ENCODE results near the gene ZNF804B.

Gene ZNF804B

GRCh38 chr7:88842201-88842600 lies 82.7 kb downstream of the ZNF804B start:
- DNase-seq (ENCODE audit: low read depth), result no peak

- DNase-seq (ENCODE audit: low read depth), result no peak
Observed at GRCh38 chr7:88845091-88845490, 85.6 kb downstream of the ZNF804B start.

- no peak for DNase-seq (ENCODE audit: low read depth)
Observed at GRCh38 chr7:88851220-88851619, 91.7 kb downstream of the ZNF804B start.

DNA sequence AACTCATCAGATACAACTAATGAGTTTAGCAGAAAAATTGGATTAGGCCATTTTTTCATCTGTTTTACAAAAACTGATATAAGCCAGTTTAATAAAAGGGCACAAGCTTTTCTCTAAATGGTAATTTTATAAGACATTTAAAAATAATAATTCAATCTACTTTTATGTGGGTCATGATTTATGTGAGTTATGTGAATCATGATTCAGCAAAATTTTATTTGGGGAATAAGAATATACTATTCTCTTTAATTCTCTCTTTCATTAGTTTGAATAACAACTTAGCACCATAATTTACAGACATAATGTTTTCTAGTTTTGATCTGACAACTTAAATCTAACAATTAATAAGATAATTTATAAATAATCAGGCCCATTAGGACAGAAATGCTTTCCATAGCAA lies 99.8 kb downstream of the ZNF804B start:
- DNase-seq (ENCODE audit: low read depth), result no peak

GRCh38 chr7:88866265-88866863 lies 106.9 kb downstream of the ZNF804B start:
- DNase-seq (ENCODE audit: low read depth), result no peak

DNA sequence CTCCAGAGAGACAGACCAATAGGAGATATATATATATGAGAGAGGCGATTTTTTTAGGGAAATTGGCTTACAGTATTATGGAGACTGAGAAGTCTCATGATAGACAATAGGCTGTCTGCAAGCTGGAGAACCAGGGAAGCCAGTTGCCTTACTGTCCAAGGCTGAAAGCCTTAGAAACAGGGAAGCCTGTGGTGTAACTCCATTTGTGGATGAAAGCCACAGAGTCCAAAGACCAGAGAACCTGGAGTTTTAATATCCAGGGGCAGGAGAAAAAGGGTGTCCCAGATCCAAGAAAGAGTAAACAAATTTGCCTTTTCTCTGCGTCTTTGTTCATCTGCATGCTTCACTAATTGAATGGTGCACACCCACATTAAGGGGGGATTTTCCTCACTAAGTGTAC lies 107.7 kb downstream of the ZNF804B start:
- no peak for DNase-seq (ENCODE audit: low read depth)

DNA sequence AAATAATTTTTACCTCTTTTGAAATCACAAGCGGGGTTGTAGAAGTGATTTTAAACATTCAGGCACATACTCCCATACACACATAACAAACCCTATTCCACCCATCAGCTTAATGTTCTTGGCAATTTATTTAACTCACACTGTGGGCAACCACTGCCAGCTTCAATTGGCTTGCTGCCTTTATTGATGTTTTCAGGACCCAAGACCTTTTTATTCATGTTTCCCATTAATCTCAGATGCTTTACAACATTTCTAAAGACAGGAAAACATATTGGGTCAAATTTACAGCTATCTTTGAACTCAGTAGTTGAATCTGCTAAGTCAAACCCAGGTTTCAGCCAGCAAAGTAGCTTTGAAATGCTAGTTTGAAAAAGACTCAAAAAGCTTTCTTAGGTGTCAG lies 109.0 kb downstream of the ZNF804B start:
- DNase-seq (ENCODE audit: low read depth), result no peak

GRCh38 chr7:88881136-88881535 lies 121.6 kb downstream of the ZNF804B start:
- no peak for DNase-seq (ENCODE audit: low read depth)

- DNase-seq (ENCODE audit: low read depth), result no peak
Observed at GRCh38 chr7:88885131-88885530, 125.6 kb downstream of the ZNF804B start.

- DNase-seq (ENCODE audit: low read depth), result no peak
Observed at GRCh38 chr7:88888684-88889083, 129.2 kb downstream of the ZNF804B start.

DNA sequence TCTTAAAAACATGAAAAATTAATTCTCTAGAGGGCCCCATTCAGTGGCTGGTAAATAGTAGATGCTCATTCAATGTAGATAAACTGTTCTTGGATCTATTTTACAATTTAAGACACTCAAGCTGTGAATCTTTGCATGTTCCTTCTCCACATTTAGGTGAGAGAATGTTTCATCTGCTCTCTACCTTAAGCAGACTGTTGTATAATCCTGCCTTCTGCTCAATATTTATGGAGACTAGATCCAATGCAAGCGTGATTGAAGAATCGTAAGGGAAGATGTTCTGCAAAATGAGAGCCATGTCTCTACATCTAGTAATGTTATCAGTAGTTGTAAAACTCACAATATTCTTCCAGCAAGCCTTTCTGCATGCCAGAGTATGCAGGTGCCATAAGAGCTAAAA lies 151.0 kb downstream of the ZNF804B start:
- DNase-seq (ENCODE audit: low read depth), result no peak

DNA sequence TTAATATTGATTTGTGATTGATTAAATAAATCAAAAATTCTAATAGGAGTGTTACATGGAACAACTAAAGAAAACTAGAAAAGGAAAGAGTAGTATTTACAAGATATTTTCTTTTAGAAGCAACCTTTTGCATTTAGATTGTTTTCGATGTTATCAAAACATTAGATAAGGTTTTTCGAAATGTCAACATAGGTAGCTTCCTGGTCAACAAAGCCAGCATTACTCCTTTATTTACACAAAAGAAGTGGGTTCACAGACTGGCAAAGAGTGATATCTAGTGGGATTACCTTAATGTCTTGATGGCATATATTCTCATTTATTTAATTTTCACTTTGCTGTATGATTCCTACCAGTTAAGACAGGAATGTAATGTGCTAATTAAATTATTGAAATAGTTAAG lies 153.4 kb downstream of the ZNF804B start:
- DNase-seq (ENCODE audit: low read depth), result no peak

DNA sequence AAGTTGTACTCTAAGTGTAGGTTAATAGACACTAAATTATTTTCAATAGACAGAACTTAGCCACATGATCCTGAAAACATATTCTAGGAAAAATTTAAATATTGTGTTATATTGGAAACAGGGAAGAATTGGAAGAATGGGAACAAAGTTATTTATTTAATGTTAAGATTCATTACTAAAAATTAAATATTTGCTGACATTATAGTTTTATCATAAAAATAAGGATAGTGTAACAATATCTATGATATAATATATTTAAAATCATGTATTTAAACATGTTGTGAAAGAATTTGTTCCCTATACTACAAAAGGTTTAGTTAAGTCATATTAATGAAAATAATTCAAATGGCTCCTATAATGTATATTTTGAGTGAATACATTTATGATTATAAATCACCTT lies 156.1 kb downstream of the ZNF804B start:
- DNase-seq (ENCODE audit: low read depth), result no peak

GRCh38 chr7:88919478-88920131 lies 160.1 kb downstream of the ZNF804B start:
- no peak for DNase-seq (ENCODE audit: low read depth)

GRCh38 chr7:88922944-88923343 lies 163.4 kb downstream of the ZNF804B start:
- DNase-seq (ENCODE audit: low read depth), result no peak

DNA sequence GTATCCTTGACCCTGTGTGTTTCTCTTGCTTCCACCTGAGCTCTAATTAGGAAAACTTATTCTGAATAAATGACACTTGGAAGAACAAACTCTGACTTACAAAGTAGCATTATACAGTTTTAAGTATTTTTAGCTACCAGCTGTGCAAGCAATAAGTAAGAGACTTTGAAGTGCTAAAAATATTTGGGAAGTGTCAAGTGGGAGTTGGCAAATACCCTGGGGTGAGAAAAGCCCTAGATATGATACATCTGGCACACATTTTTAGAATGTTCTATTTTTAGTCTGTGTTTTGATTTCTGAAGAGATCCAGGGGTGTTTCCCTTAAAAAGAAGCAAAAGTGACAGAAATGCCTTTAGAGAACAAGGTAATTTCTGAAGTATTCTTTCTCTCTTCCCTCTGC lies 168.8 kb downstream of the ZNF804B start:
- DNase-seq (ENCODE audit: low read depth), result no peak

GRCh38 chr7:88929719-88930118 lies 170.2 kb downstream of the ZNF804B start:
- DNase-seq (ENCODE audit: low read depth), result no peak

DNA sequence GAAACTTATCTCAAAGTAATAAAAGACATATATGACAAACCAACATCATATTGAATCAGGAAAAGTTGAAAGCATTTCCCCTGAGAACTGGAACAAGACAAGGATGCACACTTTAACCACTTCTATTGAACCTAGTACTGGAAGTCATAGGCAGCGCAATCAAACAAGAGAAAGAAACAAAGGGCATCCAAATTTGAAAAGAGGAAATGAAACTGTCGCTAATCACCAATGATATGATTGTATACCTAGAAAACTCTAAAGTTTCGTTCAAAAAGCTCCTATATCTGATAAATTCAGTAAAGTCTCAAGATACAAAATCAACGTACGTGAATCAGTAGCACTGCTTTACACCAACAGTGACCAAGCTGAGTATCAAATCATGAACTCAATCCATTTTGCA lies 173.8 kb downstream of the ZNF804B start:
- no peak for DNase-seq (ENCODE audit: low read depth)

GRCh38 chr7:88942815-88943501 lies 183.5 kb downstream of the ZNF804B start:
- no peak for DNase-seq (ENCODE audit: low read depth)

- no peak for DNase-seq (ENCODE audit: low read depth)
Observed at GRCh38 chr7:88951826-88952225, 192.3 kb downstream of the ZNF804B start.

GRCh38 chr7:88964418-88964817 lies 204.9 kb downstream of the ZNF804B start:
- no peak for DNase-seq (ENCODE audit: low read depth)

DNA sequence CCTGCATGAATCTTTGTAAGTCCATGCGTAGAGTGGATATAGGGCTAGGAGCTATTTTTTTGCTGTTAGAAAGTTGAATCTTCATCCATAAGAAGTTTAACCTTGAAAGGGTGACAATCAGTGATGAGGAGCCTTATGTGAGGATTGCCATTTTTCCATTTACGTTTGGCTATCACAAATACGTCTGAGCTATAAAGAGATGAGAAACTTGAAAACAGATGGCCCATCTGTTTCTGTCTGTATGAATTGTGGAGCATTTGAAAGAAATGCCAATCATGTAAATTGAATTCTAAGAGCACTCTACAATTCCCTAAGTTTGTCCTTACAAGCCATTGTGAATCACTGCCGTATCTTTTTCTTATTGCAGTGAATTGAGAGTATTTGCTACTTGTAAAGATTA lies 205.9 kb downstream of the ZNF804B start:
- no peak for DNase-seq (ENCODE audit: low read depth)

GRCh38 chr7:88967432-88967831 lies 207.9 kb downstream of the ZNF804B start:
- DNase-seq (ENCODE audit: low read depth), result no peak

- no peak for DNase-seq (ENCODE audit: low read depth)
Observed at GRCh38 chr7:88969167-88969566, 209.7 kb downstream of the ZNF804B start.

All from GM04504 (cell line).